ENCODE measurements around the gene PSORS1C1. TPM values are rescaled to one million over a fixed set of nuclear protein-coding genes. Genes with fewer than 3 reads are reported as not detected.
"Not testable (repeated sequence)": the region's sequence is repeated elsewhere in the genome, so short reads cannot be mapped to it uniquely, and the experiment has no call there.

PSORS1C1 gene, protein sequence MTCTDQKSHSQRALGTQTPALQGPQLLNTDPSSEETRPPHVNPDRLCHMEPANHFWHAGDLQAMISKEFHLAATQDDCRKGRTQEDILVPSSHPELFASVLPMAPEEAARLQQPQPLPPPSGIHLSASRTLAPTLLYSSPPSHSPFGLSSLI
- under 1 TPM in 1 of 2 donors, not detected in 1; 0.99 TPM for total RNA-seq
- polyA plus RNA-seq (ENCODE audit: insufficient read length in 2 of 2), result under 1 TPM; 0.38 to 0.40 TPM
- long read RNA-seq, donor 1, result 0 reads
- long read RNA-seq, donor 2, result 0 reads
- long read RNA-seq, donor 3, result 0 reads
- long read RNA-seq, donor 4, result 0 reads

- Histone ChIP-seq H3K9me3 (ENCODE audit: control insufficient read depth, insufficient read depth, low read length) (no peaks in the 10 kb centered on the region), H3K36me3 (ENCODE audit: control insufficient read depth, insufficient read depth, low read length) (no peaks in the 10 kb centered on the region), H3K27me3 (ENCODE audit: control insufficient read depth, insufficient read depth, low read length) (no peaks in the 10 kb centered on the region), H3K4me3 (ENCODE audit: low read depth, low read length) (no peak within 1 kb of the TSS), H3K27ac (ENCODE audit: low read depth, low read length) (no peak within 1 kb of the TSS), H3K4me1 (ENCODE audit: control insufficient read depth, insufficient read depth, low read length) (peaks cover 19% of the 10 kb centered on the region)
- 20% methylated on average over 1 of the region's 3 CpGs for WGBS (ENCODE audit: insufficient coverage)
- no peak for DNase-seq (ENCODE audit: low read depth in 4 of 6, low spot score in 6 of 6)
These were observed at the start of gene PSORS1C1 for GRCh38 chr6:31114541-31114878. Gene PSORS1C1, plus strand, starts transcription at chr6:31114800. Its CDS starts 14,833 bp downstream, at chr6:31129633.

DNA sequence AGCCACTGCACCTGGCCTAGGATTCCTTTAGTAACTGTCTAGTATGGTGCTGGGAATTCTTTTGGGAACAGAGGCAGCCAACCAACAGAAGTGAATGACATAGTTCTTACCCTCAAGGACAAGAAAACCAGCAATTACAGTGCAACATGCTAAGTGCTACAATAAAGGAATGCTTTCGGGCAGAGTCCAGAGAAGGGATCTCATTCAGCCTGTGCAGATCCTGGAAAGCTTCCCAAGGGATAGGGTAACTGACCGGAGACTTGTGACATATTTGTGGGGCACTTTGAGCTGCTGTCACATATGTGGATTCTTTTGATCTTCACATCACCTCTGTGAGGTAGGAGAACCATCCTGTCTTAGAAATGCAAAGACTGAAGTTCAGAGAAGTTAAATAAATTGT lies 49.0 kb upstream of the PSORS1C1 start:
- WGBS (ENCODE audit: insufficient coverage), result no CpG with 5 or more reads among the region's 2 CpGs
- H3K4me3 ChIP-seq (ENCODE audit: low read depth, low read length), result no peak overlapping the region
- H3K27ac ChIP-seq (ENCODE audit: low read depth, low read length), result peak overlapping the region; percentile 81

DNA sequence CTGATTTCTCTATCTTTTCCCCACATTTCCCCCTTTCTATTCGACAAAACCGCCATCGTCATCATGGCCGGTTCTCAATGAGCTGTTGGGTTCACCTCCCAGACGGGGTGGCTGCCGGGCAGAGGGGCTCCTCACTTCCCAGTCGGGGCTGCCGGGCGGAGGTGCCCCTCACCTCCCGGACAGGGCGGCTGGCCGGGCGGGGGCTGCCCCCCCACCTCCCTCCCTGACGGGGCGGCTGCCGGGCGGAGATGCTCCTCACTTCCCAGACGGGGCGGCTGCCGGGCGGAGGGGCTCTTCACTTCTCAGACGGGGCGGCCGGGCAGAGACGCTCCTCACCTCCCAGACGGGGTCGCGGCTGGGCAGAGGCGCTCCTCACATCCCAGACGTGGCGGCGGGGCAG lies 47.6 kb upstream of the PSORS1C1 start:
- H3K9me3 ChIP-seq (ENCODE audit: control insufficient read depth, insufficient read depth, low read length); H3K36me3 ChIP-seq (ENCODE audit: control insufficient read depth, insufficient read depth, low read length); H3K27me3 ChIP-seq (ENCODE audit: control insufficient read depth, insufficient read depth, low read length); H3K27ac ChIP-seq (ENCODE audit: low read depth, low read length); DNase-seq (ENCODE audit: low read depth in 4 of 6, low spot score in 6 of 6); H3K4me3 ChIP-seq (ENCODE audit: low read depth, low read length): not testable (repeated sequence)
- H3K4me1 ChIP-seq (ENCODE audit: control insufficient read depth, insufficient read depth, low read length), result peaks cover 22% of the 10 kb centered on the region
- WGBS (ENCODE audit: insufficient coverage), result 70% methylated on average over 2 of the region's 32 CpGs

More for the DNA sequence above, 49.0 kb upstream of the PSORS1C1 start:
- H3K4me1 ChIP-seq (ENCODE audit: control insufficient read depth, insufficient read depth, low read length), result peaks cover 18% of the 10 kb centered on the region
- no peaks in the 10 kb centered on the region for H3K36me3 ChIP-seq (ENCODE audit: control insufficient read depth, insufficient read depth, low read length)
- DNase-seq (ENCODE audit: low read depth in 4 of 6, low spot score in 6 of 6), result peak in 2 of 6 donors; percentile 77
- H3K27me3 ChIP-seq (ENCODE audit: control insufficient read depth, insufficient read depth, low read length), result no peaks in the 10 kb centered on the region
- H3K9me3 ChIP-seq (ENCODE audit: control insufficient read depth, insufficient read depth, low read length), result no peaks in the 10 kb centered on the region

DNA sequence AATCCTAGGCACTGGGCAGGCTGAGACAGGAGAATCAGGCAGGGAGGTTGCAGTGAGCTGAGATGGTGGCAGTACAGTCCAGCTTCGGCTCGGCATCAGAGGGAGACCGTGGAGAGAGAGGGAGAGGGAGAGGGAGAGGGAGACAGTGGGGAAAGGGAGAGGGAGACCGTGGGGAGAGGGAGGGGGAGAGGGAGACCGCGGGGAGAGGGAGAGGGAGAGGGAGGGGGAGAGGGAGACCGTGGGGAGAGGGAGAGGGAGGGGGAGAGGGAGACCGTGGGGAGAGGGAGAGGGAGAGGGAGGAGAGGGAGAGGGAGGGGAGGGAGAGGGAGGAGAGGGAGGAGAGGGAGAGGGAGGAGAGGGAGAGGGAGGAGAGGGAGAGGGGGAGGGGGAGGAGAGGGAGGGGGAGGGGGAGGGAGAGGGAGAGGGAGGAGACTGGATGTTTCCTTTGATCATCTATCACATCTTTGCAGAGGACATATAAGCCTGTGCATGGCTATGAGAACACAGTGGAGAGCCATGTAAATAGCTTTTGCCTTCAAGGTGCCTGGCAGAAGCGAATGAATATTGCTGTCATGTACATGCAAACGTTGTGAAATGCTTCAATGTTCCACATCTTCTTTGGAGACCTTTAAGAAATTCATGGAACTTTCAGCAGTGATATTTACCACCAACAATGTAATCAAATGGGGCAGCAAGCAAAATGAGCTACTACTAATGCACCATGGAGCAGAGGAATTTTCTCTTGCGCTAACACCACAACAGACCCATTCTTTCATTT lies 46.5 kb upstream of the PSORS1C1 start:
- 67% methylated on average over 1 of the region's 11 CpGs for WGBS (ENCODE audit: insufficient coverage)
- not testable (repeated sequence) for H3K27me3 ChIP-seq (ENCODE audit: control insufficient read depth, insufficient read depth, low read length); DNase-seq (ENCODE audit: low read depth in 4 of 6, low spot score in 6 of 6); H3K4me3 ChIP-seq (ENCODE audit: low read depth, low read length); H3K36me3 ChIP-seq (ENCODE audit: control insufficient read depth, insufficient read depth, low read length); H3K9me3 ChIP-seq (ENCODE audit: control insufficient read depth, insufficient read depth, low read length)
- Histone ChIP-seq H3K27ac (ENCODE audit: low read depth, low read length) (peak overlapping the region; percentile 93), H3K4me1 (ENCODE audit: control insufficient read depth, insufficient read depth, low read length) (peaks cover 29% of the 10 kb centered on the region)

DNA sequence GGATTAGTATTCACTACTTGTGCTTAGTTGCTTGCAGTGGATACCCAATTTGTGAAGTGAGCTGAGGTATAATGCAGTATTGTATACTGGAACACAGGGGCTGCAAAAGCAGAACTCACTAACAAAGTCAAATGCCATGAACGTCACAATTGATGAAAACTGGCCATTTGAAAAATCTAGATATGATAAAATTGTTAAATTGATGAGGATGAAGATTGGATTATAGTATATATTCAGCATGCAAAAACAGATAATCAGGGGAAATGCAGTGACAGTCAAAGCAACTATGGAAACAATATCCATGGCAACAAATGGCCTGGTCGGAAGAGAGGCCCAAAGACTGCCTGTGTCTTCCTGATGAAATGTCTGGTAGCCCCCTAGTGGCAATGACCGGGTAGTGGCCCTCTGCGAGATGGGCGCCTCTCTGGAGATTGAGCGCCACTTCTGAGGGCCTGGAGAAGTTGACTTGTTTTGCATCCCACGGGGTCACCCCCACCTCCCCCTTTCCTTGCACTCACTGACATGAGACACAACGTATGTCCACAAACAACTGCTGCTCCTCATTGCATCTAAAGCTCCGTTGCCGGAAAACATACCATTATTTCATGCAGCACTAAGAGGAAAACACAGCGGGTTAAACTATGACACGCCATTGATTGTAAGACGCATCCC lies 45.8 kb upstream of the PSORS1C1 start:
- H3K4me1 ChIP-seq (ENCODE audit: control insufficient read depth, insufficient read depth, low read length), result peaks cover 29% of the 10 kb centered on the region
- WGBS (ENCODE audit: insufficient coverage), result under 1% methylated on average over 8 of the region's 13 CpGs
- no peaks in the 10 kb centered on the region for H3K9me3 ChIP-seq (ENCODE audit: control insufficient read depth, insufficient read depth, low read length)
- no peaks in the 10 kb centered on the region for H3K36me3 ChIP-seq (ENCODE audit: control insufficient read depth, insufficient read depth, low read length)
- DNase-seq (ENCODE audit: low read depth in 4 of 6, low spot score in 6 of 6), result peak; percentile 86 to 97 (median 90)
- no peak overlapping the region for H3K4me3 ChIP-seq (ENCODE audit: low read depth, low read length)
- no peaks in the 10 kb centered on the region for H3K27me3 ChIP-seq (ENCODE audit: control insufficient read depth, insufficient read depth, low read length)
- peak overlapping the region; percentile 93 for H3K27ac ChIP-seq (ENCODE audit: low read depth, low read length)

- Histone ChIP-seq H3K36me3 (ENCODE audit: control insufficient read depth, insufficient read depth, low read length) (no peaks in the 10 kb centered on the region), H3K27me3 (ENCODE audit: control insufficient read depth, insufficient read depth, low read length) (no peaks in the 10 kb centered on the region), H3K9me3 (ENCODE audit: control insufficient read depth, insufficient read depth, low read length) (no peaks in the 10 kb centered on the region), H3K4me3 (ENCODE audit: low read depth, low read length) (no peak overlapping the region), H3K27ac (ENCODE audit: low read depth, low read length) (peak overlapping the region; percentile 81), H3K4me1 (ENCODE audit: control insufficient read depth, insufficient read depth, low read length) (peaks cover 22% of the 10 kb centered on the region)
- 0% methylated on average over 2 of the region's 6 CpGs for WGBS (ENCODE audit: insufficient coverage)
- peak in 3 of 6 donors; percentile 62 to 95 (median 87) for DNase-seq (ENCODE audit: low read depth in 4 of 6, low spot score in 6 of 6)
These were observed 43.8 kb upstream of the PSORS1C1 start for GRCh38 chr6:31070711-31071197.

DNA sequence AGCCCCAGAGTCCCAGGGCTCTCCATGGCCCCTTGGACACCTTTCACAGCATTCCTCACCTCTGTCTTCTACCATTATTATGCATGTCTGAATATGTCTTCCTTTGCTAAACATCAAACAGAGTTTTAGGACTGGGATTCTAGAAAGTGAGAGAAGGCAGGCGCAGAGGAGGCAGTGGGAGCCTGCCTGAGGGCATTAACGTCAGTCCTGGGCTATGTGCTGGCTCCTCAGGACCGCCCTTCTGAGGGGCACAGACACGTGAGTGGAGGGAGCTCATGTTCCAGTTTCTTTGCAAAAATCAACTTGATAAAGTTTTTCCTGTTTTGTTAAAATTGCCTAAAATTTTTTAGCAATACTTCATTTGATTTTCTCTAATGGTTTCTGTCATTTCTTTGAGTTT lies 40.2 kb upstream of the PSORS1C1 start:
- Histone ChIP-seq H3K27ac (ENCODE audit: low read depth, low read length) (no peak overlapping the region), H3K27me3 (ENCODE audit: control insufficient read depth, insufficient read depth, low read length) (no peaks in the 10 kb centered on the region), H3K4me1 (ENCODE audit: control insufficient read depth, insufficient read depth, low read length) (peaks cover 18% of the 10 kb centered on the region), H3K36me3 (ENCODE audit: control insufficient read depth, insufficient read depth, low read length) (no peaks in the 10 kb centered on the region), H3K9me3 (ENCODE audit: control insufficient read depth, insufficient read depth, low read length) (no peaks in the 10 kb centered on the region), H3K4me3 (ENCODE audit: low read depth, low read length) (no peak overlapping the region)
- no peak for DNase-seq (ENCODE audit: low read depth in 4 of 6, low spot score in 6 of 6)
- 94% methylated on average over 2 of the region's 4 CpGs for WGBS (ENCODE audit: insufficient coverage)

- Histone ChIP-seq H3K27me3 (ENCODE audit: control insufficient read depth, insufficient read depth, low read length) (no peaks in the 10 kb centered on the region), H3K4me3 (ENCODE audit: low read depth, low read length) (no peak overlapping the region), H3K4me1 (ENCODE audit: control insufficient read depth, insufficient read depth, low read length) (peaks cover 17% of the 10 kb centered on the region), H3K36me3 (ENCODE audit: control insufficient read depth, insufficient read depth, low read length) (no peaks in the 10 kb centered on the region), H3K27ac (ENCODE audit: low read depth, low read length) (no peak overlapping the region), H3K9me3 (ENCODE audit: control insufficient read depth, insufficient read depth, low read length) (no peaks in the 10 kb centered on the region)
- WGBS (ENCODE audit: insufficient coverage), result no CpG with 5 or more reads among the region's 1 CpG
- no peak for DNase-seq (ENCODE audit: low read depth in 4 of 6, low spot score in 6 of 6)
These were observed 39.1 kb upstream of the PSORS1C1 start for GRCh38 chr6:31075528-31075927.

GRCh38 chr6:31076611-31077010 lies 38.0 kb upstream of the PSORS1C1 start:
- Histone ChIP-seq H3K9me3 (ENCODE audit: control insufficient read depth, insufficient read depth, low read length) (no peaks in the 10 kb centered on the region), H3K4me3 (ENCODE audit: low read depth, low read length) (no peak overlapping the region), H3K27me3 (ENCODE audit: control insufficient read depth, insufficient read depth, low read length) (no peaks in the 10 kb centered on the region), H3K4me1 (ENCODE audit: control insufficient read depth, insufficient read depth, low read length) (peaks cover 13% of the 10 kb centered on the region), H3K27ac (ENCODE audit: low read depth, low read length) (no peak overlapping the region), H3K36me3 (ENCODE audit: control insufficient read depth, insufficient read depth, low read length) (no peaks in the 10 kb centered on the region)
- DNase-seq (ENCODE audit: low read depth in 4 of 6, low spot score in 6 of 6), result no peak
- WGBS (ENCODE audit: insufficient coverage), result 60% methylated on average over 1 of the region's 4 CpGs

Measured in spinal cord (tissue), 10 donors.